ENCODE measurements around the gene ABHD16A.

DNA sequence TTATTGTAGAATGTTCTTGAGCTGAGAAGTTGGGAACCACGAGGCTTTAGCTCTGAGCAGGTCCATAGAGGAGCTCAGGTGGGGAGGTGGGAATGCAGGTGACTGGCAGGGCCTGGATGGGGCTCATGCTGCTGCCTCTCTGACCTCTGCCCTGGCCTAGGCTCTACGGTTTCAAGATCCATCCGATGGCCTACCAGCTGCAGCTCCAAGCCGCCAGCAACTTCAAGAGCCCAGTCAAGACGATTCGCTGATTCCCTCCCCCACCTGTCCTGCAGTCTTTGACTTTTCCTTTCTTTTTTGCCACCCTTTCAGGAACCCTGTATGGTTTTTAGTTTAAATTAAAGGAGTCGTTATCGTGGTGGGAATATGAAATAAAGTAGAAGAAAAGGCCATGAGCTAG lies 33.4 kb downstream of the ABHD16A start, which contains the start of gene LY6G5B:
- TF ChIP-seq POLR2A (IDR thresholded peaks at IDR 0.05; ENCODE audit: extremely low read depth, insufficient read length) (no peak), MYC (IDR thresholded peaks at IDR 0.05; ENCODE audit: low read depth, low read length) (no peak)
- TF ChIP-seq, protein P1, sequence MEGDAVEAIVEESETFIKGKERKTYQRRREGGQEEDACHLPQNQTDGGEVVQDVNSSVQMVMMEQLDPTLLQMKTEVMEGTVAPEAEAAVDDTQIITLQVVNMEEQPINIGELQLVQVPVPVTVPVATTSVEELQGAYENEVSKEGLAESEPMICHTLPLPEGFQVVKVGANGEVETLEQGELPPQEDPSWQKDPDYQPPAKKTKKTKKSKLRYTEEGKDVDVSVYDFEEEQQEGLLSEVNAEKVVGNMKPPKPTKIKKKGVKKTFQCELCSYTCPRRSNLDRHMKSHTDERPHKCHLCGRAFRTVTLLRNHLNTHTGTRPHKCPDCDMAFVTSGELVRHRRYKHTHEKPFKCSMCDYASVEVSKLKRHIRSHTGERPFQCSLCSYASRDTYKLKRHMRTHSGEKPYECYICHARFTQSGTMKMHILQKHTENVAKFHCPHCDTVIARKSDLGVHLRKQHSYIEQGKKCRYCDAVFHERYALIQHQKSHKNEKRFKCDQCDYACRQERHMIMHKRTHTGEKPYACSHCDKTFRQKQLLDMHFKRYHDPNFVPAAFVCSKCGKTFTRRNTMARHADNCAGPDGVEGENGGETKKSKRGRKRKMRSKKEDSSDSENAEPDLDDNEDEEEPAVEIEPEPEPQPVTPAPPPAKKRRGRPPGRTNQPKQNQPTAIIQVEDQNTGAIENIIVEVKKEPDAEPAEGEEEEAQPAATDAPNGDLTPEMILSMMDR (IDR thresholded peaks at IDR 0.05; ENCODE audit: low read depth, low read length), result no peak
- TF ChIP-seq, protein P2, sequence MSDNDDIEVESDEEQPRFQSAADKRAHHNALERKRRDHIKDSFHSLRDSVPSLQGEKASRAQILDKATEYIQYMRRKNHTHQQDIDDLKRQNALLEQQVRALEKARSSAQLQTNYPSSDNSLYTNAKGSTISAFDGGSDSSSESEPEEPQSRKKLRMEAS (IDR thresholded peaks at IDR 0.05; ENCODE audit: low read depth, low read length), result no peak
